ENCODE measurements around the gene CEP78.
A peak's percentile ranks its signal among the peaks of the same experiment; 100 is the strongest.

CEP78 gene

GRCh38 chr9:78243130-78243529 lies 7.3 kb downstream of the CEP78 start:
- no peak for TF ChIP-seq CTCF (IDR thresholded peaks at IDR 0.05; ENCODE audit: insufficient read depth, low read depth, low read length, missing control alignments)
- no peak for DNase-seq (ENCODE audit: low read depth)
- no peak overlapping the region for H3K4me3 ChIP-seq (ENCODE audit: low read length)

GRCh38 chr9:78245401-78245800 lies 9.5 kb downstream of the CEP78 start:
- no peak for TF ChIP-seq CTCF (IDR thresholded peaks at IDR 0.05; ENCODE audit: insufficient read depth, low read depth, low read length, missing control alignments)
- DNase-seq (ENCODE audit: low read depth): no peak
- H3K4me3 ChIP-seq (ENCODE audit: low read length): no peak overlapping the region

- H3K4me3 ChIP-seq (ENCODE audit: low read length): no peak overlapping the region
- no peak for TF ChIP-seq CTCF (IDR thresholded peaks at IDR 0.05; ENCODE audit: insufficient read depth, low read depth, low read length, missing control alignments)
- no peak for DNase-seq (ENCODE audit: low read depth)
These were observed 12.8 kb downstream of the CEP78 start for GRCh38 chr9:78248635-78249034.

GRCh38 chr9:78249542-78249941 lies 13.7 kb downstream of the CEP78 start:
- no peak overlapping the region for H3K4me3 ChIP-seq (ENCODE audit: low read length)
- no peak for TF ChIP-seq CTCF (IDR thresholded peaks at IDR 0.05; ENCODE audit: insufficient read depth, low read depth, low read length, missing control alignments)
- DNase-seq (ENCODE audit: low read depth): no peak

GRCh38 chr9:78252616-78253015 lies 16.7 kb downstream of the CEP78 start:
- no peak overlapping the region for H3K4me3 ChIP-seq (ENCODE audit: low read length)
- DNase-seq (ENCODE audit: low read depth): peak; percentile 21
- TF ChIP-seq CTCF (IDR thresholded peaks at IDR 0.05; ENCODE audit: insufficient read depth, low read depth, low read length, missing control alignments): no peak

GRCh38 chr9:78253285-78253684 lies 17.4 kb downstream of the CEP78 start:
- H3K4me3 ChIP-seq (ENCODE audit: low read length): no peak overlapping the region
- no peak for TF ChIP-seq CTCF (IDR thresholded peaks at IDR 0.05; ENCODE audit: insufficient read depth, low read depth, low read length, missing control alignments)
- no peak for DNase-seq (ENCODE audit: low read depth)

GRCh38 chr9:78261403-78262001 lies 25.6 kb downstream of the CEP78 start:
- DNase-seq (ENCODE audit: low read depth): peak; percentile 40
- TF ChIP-seq CTCF (IDR thresholded peaks at IDR 0.05; ENCODE audit: insufficient read depth, low read depth, low read length, missing control alignments): peak; percentile 44
- no peak overlapping the region for H3K4me3 ChIP-seq (ENCODE audit: low read length)

Measured in epithelial cell of esophagus (primary cell).